C4-2B (cell line): ENCODE measurements around the gene LDLRAP1.

Experiments used
- H3K27ac ChIP-seq: fragments of 450-650 bp; 2 replicates; pipeline ENCODE4 v1.5.1; 2017
- CTCF ChIP-seq: fragments of 450-650 bp; conservative IDR thresholded peaks from 2 replicates; pipeline ENCODE4 v1.5.1; 2017; ENCODE audit warnings: mild to moderate bottlenecking
- ZFX ChIP-seq: fragments of 450-650 bp; IDR thresholded peaks from 2 replicates; pipeline ENCODE4 v1.6.1; 2017

LDLRAP1 gene

GRCh38 chr1:25554430-25554780 lies 11.0 kb downstream of the LDLRAP1 start:
- H3K27ac ChIP-seq = no peak overlapping the region
- no peak for TF ChIP-seq ZFX
- TF ChIP-seq CTCF = no peak

GRCh38 chr1:25554886-25555752 lies 11.7 kb downstream of the LDLRAP1 start:
- no peak overlapping the region for H3K27ac ChIP-seq
- TF ChIP-seq ZFX = no peak
- no peak for TF ChIP-seq CTCF

DNA sequence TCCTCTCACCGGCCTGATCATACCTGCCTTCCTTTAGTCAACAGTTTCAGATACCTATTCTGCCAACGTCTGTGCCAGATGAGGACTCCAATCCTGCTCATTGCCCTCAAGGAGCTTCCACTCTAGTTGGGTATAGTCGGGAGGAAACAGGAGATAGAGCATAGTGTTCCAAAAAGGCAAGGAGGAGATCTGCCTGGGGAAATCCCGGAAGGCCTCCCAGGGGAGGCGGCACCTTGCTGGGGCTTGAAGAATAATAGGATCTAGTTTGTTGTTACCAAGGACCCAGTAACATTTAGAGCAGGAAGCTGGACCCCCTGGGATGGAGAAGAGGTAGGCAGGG lies 12.3 kb downstream of the LDLRAP1 start:
- H3K27ac ChIP-seq = no peak overlapping the region
- TF ChIP-seq CTCF = no peak
- TF ChIP-seq ZFX = no peak

DNA sequence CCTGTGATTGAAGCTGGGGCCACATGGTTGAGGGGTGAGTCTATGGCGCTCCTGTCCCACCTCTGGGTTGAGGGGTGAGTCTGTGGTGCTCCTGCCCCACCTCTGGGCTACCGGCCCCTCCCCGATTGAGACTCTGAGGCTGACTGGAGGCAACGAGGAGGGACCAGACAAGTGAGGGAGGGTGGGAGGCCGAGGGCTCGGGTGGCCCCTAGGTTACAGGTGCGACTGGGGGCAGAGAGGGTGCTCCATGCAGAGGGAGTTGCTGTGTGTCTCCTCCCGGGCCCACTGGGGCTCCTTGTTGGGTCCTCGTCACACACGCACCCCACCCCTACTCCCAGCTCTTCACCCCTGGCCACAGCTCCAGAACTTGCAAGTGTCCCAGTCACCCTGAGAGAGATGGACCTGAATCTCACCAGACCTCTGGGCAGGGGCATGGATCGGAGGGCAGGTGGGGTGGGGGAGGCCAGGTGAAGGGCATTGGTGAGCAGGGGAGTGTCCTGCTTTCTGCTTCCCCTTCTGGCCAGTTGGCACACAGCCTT lies 12.8 kb downstream of the LDLRAP1 start:
- TF ChIP-seq CTCF (no peak), ZFX (no peak)

DNA sequence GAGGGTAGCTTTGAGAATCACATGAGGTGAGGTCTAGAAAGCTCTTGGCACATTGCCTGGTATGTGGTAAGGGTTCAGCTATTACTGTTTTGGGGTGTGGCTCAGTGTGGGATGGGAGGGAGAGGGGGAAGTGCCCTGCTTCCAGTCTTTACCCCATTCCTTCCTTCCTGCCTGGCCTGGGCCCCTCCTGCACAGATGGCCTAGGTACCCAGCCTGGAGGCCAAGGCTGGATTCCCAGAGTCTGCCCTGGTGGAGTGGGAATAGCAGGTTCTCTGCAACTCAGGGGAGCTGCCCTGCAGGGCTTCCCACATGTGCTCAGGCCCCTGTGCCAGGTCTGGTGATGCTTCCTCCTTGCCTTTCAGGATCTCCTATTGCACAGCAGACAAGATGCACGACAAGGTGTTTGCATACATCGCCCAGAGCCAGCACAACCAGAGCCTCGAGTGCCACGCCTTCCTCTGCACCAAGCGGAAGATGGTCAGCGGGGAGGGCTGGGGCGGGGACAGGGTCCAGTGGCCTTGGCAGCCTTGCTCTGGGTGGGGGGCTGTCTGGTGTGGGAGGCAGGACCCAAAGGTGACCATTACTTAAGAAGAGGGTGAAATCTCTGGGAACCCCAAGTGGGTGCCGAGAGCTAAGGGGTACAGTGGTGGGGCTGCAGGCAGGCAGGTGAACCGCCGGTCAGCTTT lies 13.5 kb downstream of the LDLRAP1 start:
- TF ChIP-seq ZFX (no peak), CTCF (no peak)
- no peak overlapping the region for H3K27ac ChIP-seq

More for the DNA sequence above, 12.8 kb downstream of the LDLRAP1 start:
- no peak overlapping the region for H3K27ac ChIP-seq

GRCh38 chr1:25557543-25557942 lies 14.1 kb downstream of the LDLRAP1 start:
- no peak overlapping the region for H3K27ac ChIP-seq
- TF ChIP-seq CTCF (no peak), ZFX (no peak)

- TF ChIP-seq ZFX (no peak), CTCF (no peak)
- no peak overlapping the region for H3K27ac ChIP-seq
Observed at GRCh38 chr1:25559031-25559430, 15.6 kb downstream of the LDLRAP1 start.
